Gastrocnemius medialis (tissue), 4 donors: Measurements from ENCODE around the gene MED19. TPM values are rescaled to one million over a fixed set of nuclear protein-coding genes. Genes with fewer than 3 reads are reported as not detected.

Experiments
- ATAC-seq, 2 donors: fragments of 150-250 bp; one replicate each; pipeline ENCODE4 v1.9.1; 2016
- DNase-seq, 2 donors: peaks; one replicate each; pipeline ENCODE4 v3.0.0-alpha.2; 2019
- H3K27ac ChIP-seq, 4 donors: fragments of 200-600 bp; sonication (generic); 1 replicate in 1 of 4; 2 replicates in 3 of 4; pipeline ENCODE4 v1.5.1; 2016 to 2018; ENCODE audit warnings: mild to moderate bottlenecking in 2 of 4, moderate library complexity in 1 of 4
- H3K27me3 ChIP-seq, 3 donors: fragments of 200-600 bp; sonication (generic) in 2 of 3; 1 replicate in 1 of 3; 2 replicates in 2 of 3; pipeline versions ENCODE4 v1.5.1 to v1.6.0; 2016 to 2019; ENCODE audit warnings: mild to moderate bottlenecking in 1 of 3, moderate library complexity in 1 of 3
- H3K36me3 ChIP-seq, 2 donors: fragments of 200-600 bp; sonication (generic) in 1 of 2; one replicate each; pipeline ENCODE4 v1.5.1; 2017 to 2018
- H3K4me1 ChIP-seq, 2 donors: fragments of 200-600 bp; sonication (generic) in 1 of 2; one replicate each; pipeline ENCODE4 v1.5.1; 2016 to 2017; ENCODE audit warnings: mild to moderate bottlenecking in 2 of 2
- H3K4me3 ChIP-seq, 4 donors: fragments of 200-600 bp; sonication (generic) in 3 of 4; 1 replicate in 1 of 4; 2 replicates in 3 of 4; pipeline ENCODE4 v1.5.1; 2016 to 2019; ENCODE audit warnings: mild to moderate bottlenecking in 2 of 4
- H3K9me3 ChIP-seq, 3 donors: fragments of 200-600 bp; sonication (generic) in 2 of 3; 1 replicate in 1 of 3; 2 replicates in 2 of 3; pipeline ENCODE4 v1.5.1; 2016 to 2019
- POLR2A ChIP-seq, 2 donors: fragments of 450-650 bp; IDR thresholded peaks; one replicate each; pipeline ENCODE4 v1.6.1; 2017; ENCODE audit warnings: antibody characterized with exemption in 2 of 2, mild to moderate bottlenecking in 2 of 2, moderate library complexity in 2 of 2
- in situ Hi-C, 4 donors: fragments of 200-750 bp; cut with MboI; loops; one replicate each; pipeline versions ENCODE4 v1.15.0 to v1.8.0; 2017; ENCODE audit warnings: low sequenced_read_pairs in 4 of 4
- intact Hi-C: fragments of 100-400 bp; cut with DNase I; formaldehyde crosslinking; loops from one replicate; pipeline ENCODE4 v1.15.1; 2023; ENCODE audit warnings: low total_unique reads
- total RNA-seq, 4 donors: library from RNA; depleted of rRNA; stranded (reverse); fragments of >200 nt; gene quantifications; one replicate each; pipeline versions ENCODE4 v1.1.0 to v1.2.3, GENCODE V29; 2016
- TF ChIP-seq, protein P1 (sequence below), 5 experiments: fragments of 450-650 bp in 3 of 5; fragments of 200-600 bp in 2 of 5; sonication (generic) in 2 of 5; IDR thresholded peaks in 4 of 5; conservative IDR thresholded peaks in 1 of 5; 1 replicate in 4 of 5; 2 replicates in 1 of 5; pipeline ENCODE4 v1.5.1; 2016 to 2019; ENCODE audit warnings: antibody characterized with exemption in 5 of 5, mild to moderate bottlenecking in 3 of 5, moderate library complexity in 3 of 5

The MED19 gene
- total RNA-seq, 4 donors from 2014 or later, result 8.3 to 13.1 (median 10.4) TPM

DNA sequence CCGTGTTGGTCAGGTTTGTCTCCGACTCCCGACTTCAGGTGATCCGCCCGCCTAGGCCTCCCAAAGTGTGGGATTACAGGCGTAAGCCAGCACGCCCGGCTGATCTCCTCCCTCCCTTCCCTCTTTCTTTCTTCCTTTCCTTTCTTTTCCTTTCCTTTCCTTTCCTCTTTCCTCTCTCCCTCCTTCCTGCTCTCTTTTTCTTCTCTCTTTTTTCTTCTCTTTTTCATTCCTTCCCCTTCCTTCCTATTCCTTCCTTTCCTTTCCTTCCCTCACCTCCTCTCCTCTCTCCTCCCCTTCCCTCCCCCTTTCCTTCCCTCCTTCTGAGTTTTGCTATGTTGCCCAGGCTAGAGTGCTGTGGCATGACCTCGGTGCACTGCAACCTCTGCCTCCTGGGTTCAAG is 48.0 kb downstream of the MED19 start:
- in situ Hi-C loops, result loop anchor here in 1 of 4 donors (25.0 kb wide), 1 partner anchor 923 kb away; the partner anchor contains the start of genes LPXN and ZFP91
- H3K27ac ChIP-seq, result no peak overlapping the region
- DNase-seq, result no peak
- TF ChIP-seq, protein P1, sequence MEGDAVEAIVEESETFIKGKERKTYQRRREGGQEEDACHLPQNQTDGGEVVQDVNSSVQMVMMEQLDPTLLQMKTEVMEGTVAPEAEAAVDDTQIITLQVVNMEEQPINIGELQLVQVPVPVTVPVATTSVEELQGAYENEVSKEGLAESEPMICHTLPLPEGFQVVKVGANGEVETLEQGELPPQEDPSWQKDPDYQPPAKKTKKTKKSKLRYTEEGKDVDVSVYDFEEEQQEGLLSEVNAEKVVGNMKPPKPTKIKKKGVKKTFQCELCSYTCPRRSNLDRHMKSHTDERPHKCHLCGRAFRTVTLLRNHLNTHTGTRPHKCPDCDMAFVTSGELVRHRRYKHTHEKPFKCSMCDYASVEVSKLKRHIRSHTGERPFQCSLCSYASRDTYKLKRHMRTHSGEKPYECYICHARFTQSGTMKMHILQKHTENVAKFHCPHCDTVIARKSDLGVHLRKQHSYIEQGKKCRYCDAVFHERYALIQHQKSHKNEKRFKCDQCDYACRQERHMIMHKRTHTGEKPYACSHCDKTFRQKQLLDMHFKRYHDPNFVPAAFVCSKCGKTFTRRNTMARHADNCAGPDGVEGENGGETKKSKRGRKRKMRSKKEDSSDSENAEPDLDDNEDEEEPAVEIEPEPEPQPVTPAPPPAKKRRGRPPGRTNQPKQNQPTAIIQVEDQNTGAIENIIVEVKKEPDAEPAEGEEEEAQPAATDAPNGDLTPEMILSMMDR (IDR thresholded peaks at IDR 0.05 in 4 of 5, conservative IDR thresholded peaks at IDR 0.05 in 1 of 5), result no peak
- no peak for TF ChIP-seq POLR2A (IDR thresholded peaks at IDR 0.05)
- H3K4me3 ChIP-seq, result no peak overlapping the region
- no peaks in the 10 kb centered on the region for H3K27me3 ChIP-seq
- no peaks in the 10 kb centered on the region for H3K9me3 ChIP-seq
- H3K4me1 ChIP-seq, result peaks cover 11 to 13% of the 10 kb centered on the region in 2 donors
- no peak for ATAC-seq
- intact Hi-C loops, result no loop called here
- peaks cover 0 to 39% of the 10 kb centered on the region in 2 donors for H3K36me3 ChIP-seq

DNA sequence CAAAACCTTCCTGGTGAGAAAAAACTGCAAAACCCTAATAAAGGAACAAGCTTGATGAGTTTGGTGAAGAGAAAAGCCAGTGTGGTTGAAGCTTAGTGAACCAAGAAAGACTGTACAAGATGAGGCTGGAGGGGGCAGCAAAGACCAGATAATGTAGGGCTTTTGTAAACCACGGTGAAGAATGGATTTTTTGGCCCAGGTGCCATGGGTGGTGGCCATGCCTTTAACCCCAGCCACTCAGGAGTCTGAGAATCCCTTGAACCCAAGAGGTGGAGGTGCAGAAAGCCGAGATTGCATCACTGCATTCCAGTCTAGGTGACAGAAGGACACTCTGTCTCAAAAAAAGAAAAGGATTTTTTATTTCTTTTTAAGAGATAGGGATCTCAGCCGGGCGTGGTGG is 49.1 kb downstream of the MED19 start:
- H3K4me3 ChIP-seq, result no peak overlapping the region
- DNase-seq (no peak), ATAC-seq (no peak)
- no peaks in the 10 kb centered on the region for H3K9me3 ChIP-seq
- peaks cover 0 to 39% of the 10 kb centered on the region in 2 donors for H3K36me3 ChIP-seq
- H3K4me1 ChIP-seq, result peaks cover 17 to 18% of the 10 kb centered on the region in 2 donors
- intact Hi-C loops (no loop called here), in situ Hi-C loops (loop anchor here in 1 of 4 donors (25.0 kb wide), 1 partner anchor 924 kb away; the partner anchor contains the start of genes LPXN and ZFP91)
- no peak overlapping the region for H3K27ac ChIP-seq
- no peaks in the 10 kb centered on the region for H3K27me3 ChIP-seq
- no peak for TF ChIP-seq POLR2A (IDR thresholded peaks at IDR 0.05)
- TF ChIP-seq, protein P1 (IDR thresholded peaks at IDR 0.05 in 4 of 5, conservative IDR thresholded peaks at IDR 0.05 in 1 of 5), result no peak

GRCh38 chr11:57659669-57660068 is 52.3 kb downstream of the MED19 start:
- Histone ChIP-seq H3K9me3 (no peaks in the 10 kb centered on the region), H3K27me3 (no peaks in the 10 kb centered on the region), H3K27ac (no peak overlapping the region), H3K4me3 (no peak overlapping the region), H3K36me3 (peaks cover 0 to 39% of the 10 kb centered on the region in 2 donors), H3K4me1 (peaks cover 8 to 23% of the 10 kb centered on the region in 2 donors)
- in situ Hi-C loops (loop anchor here in 1 of 4 donors (25.0 kb wide), 1 partner anchor 928 kb away; the partner anchor contains the start of genes LPXN and ZFP91), intact Hi-C loops (no loop called here)
- ATAC-seq (no peak), DNase-seq (no peak)
- TF ChIP-seq, protein P1 (IDR thresholded peaks at IDR 0.05 in 4 of 5, conservative IDR thresholded peaks at IDR 0.05 in 1 of 5), result no peak
- TF ChIP-seq POLR2A (IDR thresholded peaks at IDR 0.05), result no peak

GRCh38 chr11:57658023-57658361 is 54.0 kb downstream of the MED19 start:
- intact Hi-C loops, result no loop called here
- DNase-seq, result no peak

More at GRCh38 chr11:57658023-57658361, 54.0 kb downstream of the MED19 start:
- H3K36me3 ChIP-seq, result peaks cover 0 to 37% of the 10 kb centered on the region in 2 donors
- ATAC-seq, result peak in 1 of 2 donors; percentile 4
- peaks cover 8 to 23% of the 10 kb centered on the region in 2 donors for H3K4me1 ChIP-seq
- H3K27ac ChIP-seq, result peak overlapping the region; percentile 84 to 94 (median 91)
- in situ Hi-C loops, result loop anchor here in 1 of 4 donors (25.0 kb wide), 1 partner anchor 929 kb away; the partner anchor contains the start of genes LPXN and ZFP91
- no peaks in the 10 kb centered on the region for H3K9me3 ChIP-seq
- H3K27me3 ChIP-seq, result no peaks in the 10 kb centered on the region
- peak overlapping the region; percentile 62 to 92 (median 79) for H3K4me3 ChIP-seq
- no peak for TF ChIP-seq POLR2A (IDR thresholded peaks at IDR 0.05)
- TF ChIP-seq, protein P1 (IDR thresholded peaks at IDR 0.05 in 4 of 5, conservative IDR thresholded peaks at IDR 0.05 in 1 of 5), result no peak
